GM23248 (cell line): Measurements from ENCODE around the gene KLF18.

Experiments used
- EZH2 ChIP-seq: fragments of 200-600 bp; sonication (generic); IDR thresholded peaks from 2 replicates; pipeline ENCODE4 v1.6.1; 2018; ENCODE audit warnings: antibody characterized with exemption, mild to moderate bottlenecking; ENCODE audit not compliant: insufficient read depth, poor library complexity, severe bottlenecking
- EZH2phosphoT487 ChIP-seq: fragments of 200-600 bp; sonication (generic); IDR thresholded peaks from 2 replicates; pipeline ENCODE4 v1.6.1; 2018; ENCODE audit warnings: antibody characterized with exemption, moderate library complexity, mild to moderate bottlenecking, low read depth; ENCODE audit not compliant: insufficient read depth

GRCh38 chr1:44119525-44119924 is 21.9 kb downstream of the KLF18 start:
- no peak for TF ChIP-seq EZH2phosphoT487
- no peak for TF ChIP-seq EZH2
